Nucleus accumbens (tissue), 56 donors: ENCODE data around the gene TRIML2.
"Not testable (repeated sequence)": the region's sequence is repeated elsewhere in the genome, so short reads cannot be mapped to it uniquely, and the experiment has no call there.

Experiments used
- DNase-seq, 56 donors: peaks; one replicate each; lab custom pipeline; 2025; lab: John Stamatoyannopoulos, UW

TRIML2 gene

GRCh38 chr4:188107931-188108843 is 1.2 kb downstream of the TRIML2 start:
- DNase-seq: no peak

- no peak for DNase-seq
Measured at GRCh38 chr4:188106454-188106853, 2.9 kb downstream of the TRIML2 start.

- DNase-seq: no peak
Measured at GRCh38 chr4:188092824-188093223, 16.6 kb downstream of the TRIML2 start.

DNA sequence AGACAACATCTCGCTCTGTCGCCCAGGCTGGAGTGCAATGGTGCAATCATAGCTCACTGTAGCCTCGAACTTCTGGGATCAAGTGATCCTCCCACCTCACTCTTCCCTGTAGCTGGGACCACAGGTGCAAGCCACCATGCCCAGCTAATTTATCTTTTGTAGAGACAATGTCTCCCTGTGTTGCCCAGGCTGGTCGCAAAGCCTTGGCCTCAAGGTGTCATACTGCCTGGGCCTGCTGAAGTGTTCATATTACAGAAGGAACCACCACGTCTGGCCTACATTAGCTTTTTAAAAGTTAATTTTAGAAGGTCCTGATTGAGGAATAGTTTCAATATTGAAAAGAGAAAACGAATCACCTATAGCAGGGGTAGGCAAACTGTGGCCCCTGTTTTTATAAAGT is 22.5 kb downstream of the TRIML2 start:
- DNase-seq: no peak

DNA sequence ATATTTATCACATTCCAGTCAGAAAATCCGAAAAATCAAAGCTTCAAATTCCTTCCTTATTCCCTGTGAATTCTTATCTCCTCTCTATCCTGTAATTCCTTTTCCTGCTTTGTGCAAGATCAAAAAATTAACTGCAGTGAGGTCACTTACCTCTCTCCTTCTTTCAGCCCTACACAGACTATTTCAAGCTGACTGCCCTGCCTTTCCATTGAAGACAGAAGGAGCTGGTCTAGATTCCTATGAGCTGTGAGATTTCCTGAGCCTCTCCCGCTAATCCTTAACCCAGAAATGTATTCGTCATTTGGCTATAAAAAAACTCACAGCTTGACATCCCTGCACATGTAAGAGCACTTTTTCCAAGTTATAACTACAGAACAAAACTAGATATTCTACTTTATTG is 26.6 kb downstream of the TRIML2 start:
- no peak for DNase-seq

DNA sequence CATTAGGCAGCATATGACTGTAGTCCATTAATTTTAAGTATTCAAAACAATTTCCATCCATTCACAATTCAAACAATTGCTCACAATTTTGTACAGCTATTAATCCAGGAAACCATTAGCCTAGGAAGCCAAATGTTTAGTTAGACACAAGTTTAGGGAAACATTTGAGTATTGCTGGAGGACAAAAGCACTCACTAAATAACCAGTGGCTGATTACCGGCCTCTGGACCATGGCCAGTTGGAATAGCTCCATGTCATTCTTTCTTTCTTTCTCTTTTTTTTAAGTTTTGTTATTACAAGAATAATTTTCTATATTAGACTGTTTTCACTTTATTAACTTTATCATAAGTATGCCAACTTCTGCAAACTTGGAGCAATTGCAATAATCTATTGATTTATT is 31.3 kb downstream of the TRIML2 start:
- no peak for DNase-seq

GRCh38 chr4:188076169-188076568 is 33.2 kb downstream of the TRIML2 start:
- no peak for DNase-seq

GRCh38 chr4:188061083-188061482 is 48.3 kb downstream of the TRIML2 start:
- DNase-seq: no peak

- DNase-seq: no peak
Measured at GRCh38 chr4:188053302-188053701, 56.1 kb downstream of the TRIML2 start.

- no peak for DNase-seq
Measured at GRCh38 chr4:188046657-188047056, 62.7 kb downstream of the TRIML2 start.

- DNase-seq: not testable (repeated sequence)
Measured at GRCh38 chr4:188045461-188045860, 63.9 kb downstream of the TRIML2 start.

DNA sequence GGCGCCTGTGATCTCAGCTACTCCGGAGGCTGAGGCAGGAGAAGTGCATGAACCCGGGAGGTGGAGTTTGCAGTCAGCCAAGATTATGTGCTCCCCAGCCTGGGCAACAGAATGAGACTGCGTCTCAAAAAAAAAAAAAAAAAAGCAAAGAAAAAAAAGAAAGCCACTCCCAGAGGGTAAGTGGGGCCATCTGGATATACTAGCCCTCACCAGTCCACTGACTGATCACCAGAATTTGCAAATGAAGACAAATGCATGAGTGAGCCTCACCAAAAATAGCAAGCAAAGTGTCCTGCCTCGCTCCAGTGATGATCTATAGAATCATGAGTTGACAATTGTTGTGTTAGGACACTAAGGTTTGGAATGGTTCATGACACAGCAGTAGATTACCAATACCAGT is 66.2 kb downstream of the TRIML2 start:
- DNase-seq: no peak

DNA sequence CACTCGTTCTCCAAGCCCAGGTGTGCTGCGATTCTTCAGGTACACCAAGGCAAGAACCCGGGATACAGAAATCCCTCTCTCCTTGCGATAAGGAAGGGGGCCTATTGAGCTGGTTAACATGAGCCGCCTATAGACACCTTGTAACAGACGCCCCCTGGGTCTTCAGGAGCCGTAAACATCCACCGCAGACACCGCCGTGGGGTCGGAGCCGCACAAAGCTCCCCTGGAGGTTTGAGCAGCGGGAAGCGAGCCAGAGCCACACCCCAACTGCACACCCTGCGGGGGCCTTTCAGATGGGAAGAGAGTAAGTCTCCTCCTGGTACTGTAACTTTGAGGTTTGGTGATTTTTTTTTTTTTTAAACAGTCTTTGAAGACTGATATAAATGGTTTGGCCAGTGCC is 67.2 kb downstream of the TRIML2 start:
- no peak for DNase-seq

DNA sequence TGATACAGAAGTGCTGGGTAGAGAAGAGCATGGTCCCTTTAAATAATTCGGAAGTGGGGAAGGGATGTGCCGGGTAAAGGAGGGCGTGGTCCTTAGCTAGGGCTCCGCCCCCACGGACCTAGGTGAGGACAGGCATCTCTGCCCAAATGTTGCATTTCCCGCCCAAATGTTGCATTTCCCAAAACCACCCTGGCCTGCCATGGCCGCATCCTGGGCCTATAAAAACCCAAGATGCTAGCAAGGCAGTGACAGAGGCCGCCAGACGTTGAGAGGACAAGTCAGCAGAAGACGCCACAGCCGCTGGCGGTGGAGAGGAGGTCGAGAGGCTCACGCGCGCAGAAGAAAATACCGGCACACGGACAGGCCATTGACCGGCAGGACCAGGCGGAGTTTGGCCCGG is 67.7 kb downstream of the TRIML2 start:
- DNase-seq: no peak
